HepG2 (cell line): ENCODE data around the gene KDM3B. TPM values are rescaled to one million over a fixed set of nuclear protein-coding genes. Genes with fewer than 3 reads are reported as not detected.
A peak's percentile ranks its signal among the peaks of the same experiment; 100 is the strongest.

Experiments used
- ATAC-seq: fragments of 200-7000 bp; cut with Tn5 transposase; 3 replicates; pipeline ENCODE4 v1.9.1; 2020; ENCODE audit warnings: mild to moderate bottlenecking, moderate library complexity
- BruUV-seq: library from RNA; stranded (reverse); fragments of 400-500 nt; replicated peaks from 2 replicates; lab custom pipeline; 2021; lab: Mats Ljungman, UMichigan
- CTCF ChIA-PET: fragments of 300-600 bp; formaldehyde crosslinking; extraction: SDS; loops from one replicate; lab custom pipeline; 2021; ENCODE audit warnings: low total read pairs, inconsistent platforms, low intra/inter-chr PET ratio; lab: Yijun Ruan, JAX
- POLR2A ChIA-PET: fragments of 350-600 bp; sonication (Branson Sonifier 250); formaldehyde crosslinking; loops from one replicate; lab custom pipeline; 2020; ENCODE audit warnings: antibody characterized with exemption, inconsistent platforms; lab: Yijun Ruan, JAX
- DNase-seq: peaks from one replicate; pipeline ENCODE4 v3.0.0-alpha.2; 2015; ENCODE audit warnings: low spot score
- FAIRE-seq: peaks from 3 replicates; lab custom pipeline; 2011; peaks lifted over from hg19 to GRCh38; lab: Jason Lieb, UNC
- H2AFZ ChIP-seq: one replicate; pipeline ENCODE4 v1.6.1; 2011; ENCODE audit warnings: low read length, inconsistent platforms
- H3K27ac ChIP-seq: fragments of 300-600 bp; 3 replicates; pipeline ENCODE4 v1.8.0; 2011; ENCODE audit warnings: mixed run types, mild to moderate bottlenecking, mixed read lengths, low read length, inconsistent platforms; ENCODE audit not compliant: insufficient read depth; ENCODE audit errors: extremely low read length
- H3K27me3 ChIP-seq, 2 experiments: fragments of 200-600 bp in 1 of 2; 2 replicates in 1 of 2; 3 replicates in 1 of 2; pipeline versions ENCODE4 v1.6.0 to v1.8.0; 2011; ENCODE audit warnings: low read length in 2 of 2, mild to moderate bottlenecking in 2 of 2, moderate library complexity in 2 of 2, inconsistent platforms in 1 of 2; ENCODE audit not compliant: insufficient read depth in 2 of 2, control insufficient read depth in 1 of 2
- H3K36me3 ChIP-seq, 2 experiments: fragments of 200-600 bp in 1 of 2; replicated peaks in 1 of 2; 2 replicates in 1 of 2; 3 replicates in 1 of 2; pipeline versions ENCODE4 v1.5.1 to v1.8.0; 2011; ENCODE audit warnings: low read length in 2 of 2, inconsistent platforms in 1 of 2; ENCODE audit not compliant: insufficient read depth in 2 of 2, control insufficient read depth in 1 of 2
- H3K4me1 ChIP-seq: 2 replicates; pipeline ENCODE4 v1.5.1; 2012; ENCODE audit warnings: low read length, inconsistent platforms; ENCODE audit not compliant: insufficient read depth
- H3K4me2 ChIP-seq: 2 replicates; pipeline ENCODE4 v1.6.0; 2011; ENCODE audit warnings: low read depth, low read length, inconsistent platforms
- H3K4me3 ChIP-seq, 3 experiments: fragments of 200-600 bp in 1 of 3; sonication (generic), shearing (Covaris generic) in 1 of 3; replicated peaks in 1 of 3; 2 replicates each; pipeline ENCODE4 v1.5.1; 2011 to 2016; ENCODE audit warnings: low read length in 3 of 3, inconsistent platforms in 2 of 3, low read depth in 2 of 3, mild to moderate bottlenecking in 2 of 3, control low read depth in 1 of 3, mixed read lengths in 1 of 3; ENCODE audit not compliant: insufficient read depth in 1 of 3
- H3K79me2 ChIP-seq: one replicate; pipeline ENCODE4 v1.6.1; 2011; ENCODE audit warnings: low read length, inconsistent platforms; ENCODE audit not compliant: insufficient read depth
- H3K9ac ChIP-seq: 2 replicates; pipeline ENCODE4 v1.6.0; 2011; ENCODE audit warnings: mild to moderate bottlenecking, low read depth, low read length, inconsistent platforms; ENCODE audit not compliant: insufficient read depth
- H3K9me3 ChIP-seq: 2 replicates; pipeline ENCODE4 v1.5.1; 2012; ENCODE audit warnings: mild to moderate bottlenecking, low read length
- H4K20me1 ChIP-seq: 2 replicates; pipeline ENCODE4 v1.6.0; 2011; ENCODE audit warnings: inconsistent platforms, mild to moderate bottlenecking, low read length, moderate library complexity; ENCODE audit not compliant: insufficient read depth
- AGO2 ChIP-seq: fragments of 200-400 bp; formaldehyde crosslinking; optimal IDR thresholded peaks from 2 replicates; pipeline ENCODE3; 2017; ENCODE audit warnings: mild to moderate bottlenecking, low read depth, low read length, moderate library complexity
- FOSL1 ChIP-seq: sonication (generic); formaldehyde crosslinking; IDR thresholded peaks from 2 replicates; pipeline ENCODE4 v1.9.0; 2021; ENCODE audit warnings: missing genetic modification reagents, borderline replicate concordance
- HNF1A ChIP-seq, 2 experiments: sonication (generic) in 1 of 2; formaldehyde crosslinking in 1 of 2; IDR thresholded peaks; 2 replicates each; pipeline versions ENCODE4 v1.4.0 to v1.6.1; 2016 to 2020; ENCODE audit warnings: borderline replicate concordance in 1 of 2, low read depth in 1 of 2, mild to moderate bottlenecking in 1 of 2, missing genetic modification reagents in 1 of 2
- NR2F2 ChIP-seq: IDR thresholded peaks from 2 replicates; pipeline ENCODE4 v1.6.1; 2012; ENCODE audit warnings: low read depth, inconsistent platforms, borderline replicate concordance
- RBFOX2 ChIP-seq: fragments of 200-400 bp; formaldehyde crosslinking; IDR thresholded peaks from 2 replicates; pipeline ENCODE4 v1.6.1; 2017; ENCODE audit warnings: low read depth, mild to moderate bottlenecking, low read length
- ZNF101 ChIP-seq: sonication (generic); formaldehyde crosslinking; IDR thresholded peaks from 2 replicates; pipeline ENCODE4 v1.4.0; 2020; ENCODE audit warnings: mild to moderate bottlenecking, low read depth, missing genetic modification reagents, borderline replicate concordance
- ZNF577 ChIP-seq: sonication (generic); formaldehyde crosslinking; IDR thresholded peaks from 2 replicates; pipeline ENCODE4 v1.4.0; 2020; ENCODE audit warnings: mild to moderate bottlenecking, low read depth, missing genetic modification reagents, borderline replicate concordance
- WGBS: methylation state at CpG from one replicate; pipeline ENCODE4 v1.1.6; 2017; ENCODE audit warnings: low lambda C conversion rate; 5-methylcytosine and 5-hydroxymethylcytosine counted together
- in situ Hi-C: cut with HindIII; loops from 2 replicates; pipeline ENCODE4 v1.10.0; 2017; ENCODE audit warnings: low pct_unique_long_range_greater_than_20kb; ENCODE audit not compliant: extremely low pct_ligation_motif_present
- intact Hi-C: fragments of 100-400 bp; cut with micrococcal nuclease; formaldehyde crosslinking; loops from one replicate; pipeline ENCODE4 v1.10.0; 2022; ENCODE audit not compliant: unreplicated experiment
- polyA plus RNA-seq, 8 experiments: library from polyadenylated mRNA; depleted of rRNA in 3 of 8; stranded (reverse) in 7 of 8; unstranded in 1 of 8; fragments of >200 nt; fragmentation: Illumina TruSeq in 4 of 8; extraction: Trizol in 4 of 8; gene quantifications; 2 replicates each; pipeline versions ENCODE4 v1.2.1 to v1.2.3, GENCODE V29; 2011 to 2016; ENCODE audit warnings: low read depth in 4 of 8, missing spikeins in 1 of 8, mixed read lengths in 1 of 8; ENCODE audit not compliant: insufficient read depth in 1 of 8
- total RNA-seq, 5 experiments: library from RNA; depleted of rRNA; stranded (reverse); fragments of >200 nt; fragmentation: Illumina TruSeq; extraction: Trizol; gene quantifications; 2 replicates each; pipeline ENCODE4 v1.2.3, GENCODE V29; 2016; ENCODE audit warnings: low read depth in 1 of 5
- TF ChIP-seq, protein P1 (sequence below): sonication (generic); formaldehyde crosslinking; IDR thresholded peaks from 2 replicates; pipeline ENCODE4 v1.5.0; 2020; ENCODE audit warnings: missing genetic modification reagents

KDM3B gene
- total and polyA plus RNA-seq, 2 of the 13 experiments (the other 11 are each of a cell fraction or from before 2014, with no cell fraction given) = 19.7 to 34.3 TPM

GRCh38 chr5:138344887-138345622 is 7.4 kb upstream of the KDM3B start:
- TF ChIP-seq, protein P1, sequence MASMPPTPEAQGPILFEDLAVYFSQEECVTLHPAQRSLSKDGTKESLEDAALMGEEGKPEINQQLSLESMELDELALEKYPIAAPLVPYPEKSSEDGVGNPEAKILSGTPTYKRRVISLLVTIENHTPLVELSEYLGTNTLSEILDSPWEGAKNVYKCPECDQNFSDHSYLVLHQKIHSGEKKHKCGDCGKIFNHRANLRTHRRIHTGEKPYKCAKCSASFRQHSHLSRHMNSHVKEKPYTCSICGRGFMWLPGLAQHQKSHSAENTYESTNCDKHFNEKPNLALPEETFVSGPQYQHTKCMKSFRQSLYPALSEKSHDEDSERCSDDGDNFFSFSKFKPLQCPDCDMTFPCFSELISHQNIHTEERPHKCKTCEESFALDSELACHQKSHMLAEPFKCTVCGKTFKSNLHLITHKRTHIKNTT (CRISPR knock-in tag) = no peak
- no peak for TF ChIP-seq FOSL1
- TF ChIP-seq HNF1A (IDR thresholded peaks at IDR 0.05; ENCODE audit: low read depth) = no peak
- no peak for TF ChIP-seq HNF1A (CRISPR knock-in tag; IDR thresholded peaks at IDR 0.05; ENCODE audit: borderline replicate concordance)
- no peak for TF ChIP-seq NR2F2
- peak; percentile 64 for TF ChIP-seq AGO2
- TF ChIP-seq RBFOX2 = peak; percentile 69
- no peak for TF ChIP-seq ZNF577 (CRISPR knock-in tag)
- no peak for TF ChIP-seq ZNF101
- H3K36me3 ChIP-seq = peaks cover 14 to 54% of the 10 kb centered on the region in 2 experiments
- BruUV-seq = no TSS peak
- ChIA-PET POLR2A (no interaction called here), CTCF (no interaction called here)
- FAIRE-seq = no peak
- H2AFZ ChIP-seq = no peak overlapping the region
- no peak for DNase-seq
- H3K4me3 ChIP-seq = no peak overlapping the region
- no peak overlapping the region for H3K9ac ChIP-seq
- H3K9me3 ChIP-seq = no peaks in the 10 kb centered on the region
- no peak for ATAC-seq
- no peaks in the 10 kb centered on the region for H3K27me3 ChIP-seq
- H4K20me1 ChIP-seq = no peaks in the 10 kb centered on the region; the same call in 1 of the 2 replicates
- H3K4me2 ChIP-seq = no peak overlapping the region
- in situ Hi-C loops = no loop called here
- peaks cover 17% of the 10 kb centered on the region for H3K4me1 ChIP-seq
- intact Hi-C loops = no loop called here
- WGBS = 99% methylated on average over 23 of the region's 32 CpGs
- no peak overlapping the region for H3K27ac ChIP-seq
- H3K79me2 ChIP-seq = peaks cover 18% of the 10 kb centered on the region
